HepG2 (cell line): Measurements from ENCODE around the gene EOMES. TPM values are rescaled to one million over a fixed set of nuclear protein-coding genes. Genes with fewer than 3 reads are reported as not detected.
A peak's percentile ranks its signal among the peaks of the same experiment; 100 is the strongest.

ENCODE experiments used
- ESRRA ChIP-seq: sonication (generic); formaldehyde crosslinking; IDR thresholded peaks from 2 replicates; pipeline ENCODE4 v1.5.1; 2020; ENCODE audit warnings: mild to moderate bottlenecking, low read depth, missing genetic modification reagents
- FOXK2 ChIP-seq: fragments of 450-650 bp; IDR thresholded peaks from 2 replicates; pipeline ENCODE4 v1.6.1; 2016
- GFI1 ChIP-seq: sonication (generic); formaldehyde crosslinking; IDR thresholded peaks from 2 replicates; pipeline ENCODE4 v1.5.0; 2020; ENCODE audit warnings: missing genetic modification reagents, mild to moderate bottlenecking, borderline replicate concordance
- IRX3 ChIP-seq: sonication (generic); formaldehyde crosslinking; IDR thresholded peaks from 2 replicates; pipeline ENCODE4 v1.8.1; 2023; ENCODE audit warnings: mild to moderate bottlenecking, low read depth, missing genetic modification reagents, borderline replicate concordance
- RORA ChIP-seq: sonication (generic); formaldehyde crosslinking; IDR thresholded peaks from 2 replicates; pipeline ENCODE4 v1.5.0; 2020; ENCODE audit warnings: mild to moderate bottlenecking, missing genetic modification reagents, moderate library complexity
- RXRB ChIP-seq: IDR thresholded peaks from 2 replicates; pipeline ENCODE4 v1.6.1; 2016; ENCODE audit warnings: borderline replicate concordance, missing genetic modification reagents, missing compliant biosample characterization
- SNAI1 ChIP-seq: sonication (generic); formaldehyde crosslinking; IDR thresholded peaks from 2 replicates; pipeline ENCODE4 v1.5.0; 2020; ENCODE audit warnings: mild to moderate bottlenecking, missing genetic modification reagents, borderline replicate concordance
- SOX5 ChIP-seq: IDR thresholded peaks from 2 replicates; pipeline ENCODE4 v1.6.1; 2016; ENCODE audit warnings: borderline replicate concordance
- TRIM24 ChIP-seq: sonication (generic); formaldehyde crosslinking; IDR thresholded peaks from 2 replicates; pipeline ENCODE4 v1.8.0; 2022; ENCODE audit warnings: mild to moderate bottlenecking, missing genetic modification reagents
- ZBTB20 ChIP-seq: sonication (generic); formaldehyde crosslinking; IDR thresholded peaks from 2 replicates; pipeline ENCODE4 v1.8.1; 2023; ENCODE audit warnings: missing genetic modification reagents, low read depth, mild to moderate bottlenecking, borderline replicate concordance
- ZFP36L1 ChIP-seq: sonication (generic); formaldehyde crosslinking; IDR thresholded peaks from 2 replicates; pipeline ENCODE4 v1.8.0; 2022; ENCODE audit warnings: mild to moderate bottlenecking, missing genetic modification reagents, moderate library complexity
- ZFYVE20 ChIP-seq: sonication (generic); formaldehyde crosslinking; IDR thresholded peaks from 2 replicates; pipeline ENCODE4 v1.8.0; 2023; ENCODE audit warnings: low read depth, mild to moderate bottlenecking, moderate library complexity, missing genetic modification reagents, borderline replicate concordance
- ZMYM2 ChIP-seq: sonication (generic); formaldehyde crosslinking; IDR thresholded peaks from 2 replicates; pipeline ENCODE4 v1.8.0; 2022; ENCODE audit warnings: mild to moderate bottlenecking, missing genetic modification reagents
- ZNF224 ChIP-seq: sonication (generic); formaldehyde crosslinking; IDR thresholded peaks from 2 replicates; pipeline ENCODE4 v1.5.0; 2020; ENCODE audit warnings: mild to moderate bottlenecking, missing genetic modification reagents
- ZNF235 ChIP-seq: sonication (generic); formaldehyde crosslinking; IDR thresholded peaks from 2 replicates; pipeline ENCODE4 v1.8.1; 2023; ENCODE audit warnings: mild to moderate bottlenecking, missing genetic modification reagents, borderline replicate concordance
- polyA plus RNA-seq, 8 experiments: library from polyadenylated mRNA; depleted of rRNA in 3 of 8; stranded (reverse) in 7 of 8; unstranded in 1 of 8; fragments of >200 nt; fragmentation: Illumina TruSeq in 4 of 8; extraction: Trizol in 4 of 8; gene quantifications; 2 replicates each; pipeline versions ENCODE4 v1.2.1 to v1.2.3, GENCODE V29; 2011 to 2016; ENCODE audit warnings: low read depth in 4 of 8, missing spikeins in 1 of 8, mixed read lengths in 1 of 8; ENCODE audit not compliant: insufficient read depth in 1 of 8
- total RNA-seq, 5 experiments: library from RNA; depleted of rRNA; stranded (reverse); fragments of >200 nt; fragmentation: Illumina TruSeq; extraction: Trizol; gene quantifications; 2 replicates each; pipeline ENCODE4 v1.2.3, GENCODE V29; 2016; ENCODE audit warnings: low read depth in 1 of 5
- TF ChIP-seq, protein P1 (sequence below): sonication (generic); formaldehyde crosslinking; IDR thresholded peaks from 2 replicates; pipeline ENCODE4 v1.5.0; 2020; ENCODE audit warnings: mild to moderate bottlenecking, missing genetic modification reagents
- TF ChIP-seq, protein P2 (sequence below): IDR thresholded peaks from 2 replicates; pipeline ENCODE4 v1.6.1; 2012; ENCODE audit warnings: inconsistent platforms
- TF ChIP-seq, protein P3 (sequence below), 2 experiments: IDR thresholded peaks; 2 replicates each; pipeline ENCODE4 v1.6.1; 2011 to 2012; ENCODE audit warnings: low read length in 2 of 2, borderline replicate concordance in 1 of 2, low read depth in 1 of 2, mild to moderate bottlenecking in 1 of 2, moderate library complexity in 1 of 2
- TF ChIP-seq, protein P4 (sequence below): sonication (generic); formaldehyde crosslinking; IDR thresholded peaks from 2 replicates; pipeline ENCODE4 v1.8.1; 2023; ENCODE audit warnings: mild to moderate bottlenecking, moderate library complexity, missing genetic modification reagents
- TF ChIP-seq, protein P5 (sequence below): sonication (generic); formaldehyde crosslinking; IDR thresholded peaks from 2 replicates; pipeline ENCODE4 v1.4.0; 2020; ENCODE audit warnings: missing genetic modification reagents, borderline replicate concordance

EOMES gene
- total and polyA plus RNA-seq, 2 of the 13 experiments (the other 11 are each of a cell fraction or from before 2014, with no cell fraction given): 0.11 to 0.12 TPM

DNA sequence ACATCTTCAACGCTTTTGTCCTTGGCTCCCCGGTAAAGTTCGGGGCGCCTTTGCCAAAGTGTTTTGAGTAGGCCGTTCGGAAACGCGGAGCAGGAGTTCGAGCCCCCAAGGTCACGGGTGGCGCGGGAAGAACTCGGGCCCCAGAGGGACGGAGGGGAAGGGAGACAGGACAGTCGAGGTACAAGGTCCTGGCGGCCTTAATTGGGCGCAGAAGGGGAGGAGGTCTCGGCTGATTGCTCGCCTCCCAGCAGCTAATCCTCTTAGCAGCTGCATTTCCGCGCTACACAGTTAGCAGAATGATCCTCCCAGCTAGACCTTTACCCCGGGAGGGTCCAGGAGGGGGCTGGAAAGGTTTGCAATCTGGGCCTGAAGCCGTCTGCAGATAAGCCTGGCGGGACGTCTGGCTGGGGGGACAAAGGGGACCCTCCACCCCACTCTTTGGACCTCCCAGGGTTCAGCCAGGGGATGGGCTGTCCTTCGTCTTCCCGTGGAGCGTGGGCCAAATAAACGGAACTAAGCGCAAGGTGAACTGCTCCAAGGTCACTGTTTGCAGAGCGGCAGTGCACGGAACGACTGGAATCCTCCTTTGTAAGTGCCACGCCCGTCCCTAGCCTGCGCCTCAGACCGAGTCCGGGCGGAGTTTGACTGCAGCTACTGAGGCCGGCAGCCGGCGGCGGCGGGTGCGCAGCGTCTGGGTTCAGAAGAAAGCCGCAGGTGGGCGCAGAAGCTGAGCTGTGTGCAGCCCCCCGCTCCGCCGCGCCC lies 7.2 kb downstream of the EOMES start (continued):
- TF ChIP-seq, protein P1, sequence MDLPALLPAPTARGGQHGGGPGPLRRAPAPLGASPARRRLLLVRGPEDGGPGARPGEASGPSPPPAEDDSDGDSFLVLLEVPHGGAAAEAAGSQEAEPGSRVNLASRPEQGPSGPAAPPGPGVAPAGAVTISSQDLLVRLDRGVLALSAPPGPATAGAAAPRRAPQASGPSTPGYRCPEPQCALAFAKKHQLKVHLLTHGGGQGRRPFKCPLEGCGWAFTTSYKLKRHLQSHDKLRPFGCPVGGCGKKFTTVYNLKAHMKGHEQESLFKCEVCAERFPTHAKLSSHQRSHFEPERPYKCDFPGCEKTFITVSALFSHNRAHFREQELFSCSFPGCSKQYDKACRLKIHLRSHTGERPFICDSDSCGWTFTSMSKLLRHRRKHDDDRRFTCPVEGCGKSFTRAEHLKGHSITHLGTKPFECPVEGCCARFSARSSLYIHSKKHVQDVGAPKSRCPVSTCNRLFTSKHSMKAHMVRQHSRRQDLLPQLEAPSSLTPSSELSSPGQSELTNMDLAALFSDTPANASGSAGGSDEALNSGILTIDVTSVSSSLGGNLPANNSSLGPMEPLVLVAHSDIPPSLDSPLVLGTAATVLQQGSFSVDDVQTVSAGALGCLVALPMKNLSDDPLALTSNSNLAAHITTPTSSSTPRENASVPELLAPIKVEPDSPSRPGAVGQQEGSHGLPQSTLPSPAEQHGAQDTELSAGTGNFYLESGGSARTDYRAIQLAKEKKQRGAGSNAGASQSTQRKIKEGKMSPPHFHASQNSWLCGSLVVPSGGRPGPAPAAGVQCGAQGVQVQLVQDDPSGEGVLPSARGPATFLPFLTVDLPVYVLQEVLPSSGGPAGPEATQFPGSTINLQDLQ (CRISPR knock-in tag): no peak
- TF ChIP-seq, protein P2, sequence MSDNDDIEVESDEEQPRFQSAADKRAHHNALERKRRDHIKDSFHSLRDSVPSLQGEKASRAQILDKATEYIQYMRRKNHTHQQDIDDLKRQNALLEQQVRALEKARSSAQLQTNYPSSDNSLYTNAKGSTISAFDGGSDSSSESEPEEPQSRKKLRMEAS: no peak
- no peak for TF ChIP-seq RORA
- TF ChIP-seq ZFYVE20 (CRISPR knock-in tag): no peak
- TF ChIP-seq, protein P3, sequence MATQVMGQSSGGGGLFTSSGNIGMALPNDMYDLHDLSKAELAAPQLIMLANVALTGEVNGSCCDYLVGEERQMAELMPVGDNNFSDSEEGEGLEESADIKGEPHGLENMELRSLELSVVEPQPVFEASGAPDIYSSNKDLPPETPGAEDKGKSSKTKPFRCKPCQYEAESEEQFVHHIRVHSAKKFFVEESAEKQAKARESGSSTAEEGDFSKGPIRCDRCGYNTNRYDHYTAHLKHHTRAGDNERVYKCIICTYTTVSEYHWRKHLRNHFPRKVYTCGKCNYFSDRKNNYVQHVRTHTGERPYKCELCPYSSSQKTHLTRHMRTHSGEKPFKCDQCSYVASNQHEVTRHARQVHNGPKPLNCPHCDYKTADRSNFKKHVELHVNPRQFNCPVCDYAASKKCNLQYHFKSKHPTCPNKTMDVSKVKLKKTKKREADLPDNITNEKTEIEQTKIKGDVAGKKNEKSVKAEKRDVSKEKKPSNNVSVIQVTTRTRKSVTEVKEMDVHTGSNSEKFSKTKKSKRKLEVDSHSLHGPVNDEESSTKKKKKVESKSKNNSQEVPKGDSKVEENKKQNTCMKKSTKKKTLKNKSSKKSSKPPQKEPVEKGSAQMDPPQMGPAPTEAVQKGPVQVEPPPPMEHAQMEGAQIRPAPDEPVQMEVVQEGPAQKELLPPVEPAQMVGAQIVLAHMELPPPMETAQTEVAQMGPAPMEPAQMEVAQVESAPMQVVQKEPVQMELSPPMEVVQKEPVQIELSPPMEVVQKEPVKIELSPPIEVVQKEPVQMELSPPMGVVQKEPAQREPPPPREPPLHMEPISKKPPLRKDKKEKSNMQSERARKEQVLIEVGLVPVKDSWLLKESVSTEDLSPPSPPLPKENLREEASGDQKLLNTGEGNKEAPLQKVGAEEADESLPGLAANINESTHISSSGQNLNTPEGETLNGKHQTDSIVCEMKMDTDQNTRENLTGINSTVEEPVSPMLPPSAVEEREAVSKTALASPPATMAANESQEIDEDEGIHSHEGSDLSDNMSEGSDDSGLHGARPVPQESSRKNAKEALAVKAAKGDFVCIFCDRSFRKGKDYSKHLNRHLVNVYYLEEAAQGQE (IDR thresholded peaks at IDR 0.05; ENCODE audit: borderline replicate concordance in 1 of 2, low read depth in 1 of 2, low read length in 2 of 2): no peak
- no peak for TF ChIP-seq ZNF235 (CRISPR knock-in tag)
- TF ChIP-seq, protein P4, sequence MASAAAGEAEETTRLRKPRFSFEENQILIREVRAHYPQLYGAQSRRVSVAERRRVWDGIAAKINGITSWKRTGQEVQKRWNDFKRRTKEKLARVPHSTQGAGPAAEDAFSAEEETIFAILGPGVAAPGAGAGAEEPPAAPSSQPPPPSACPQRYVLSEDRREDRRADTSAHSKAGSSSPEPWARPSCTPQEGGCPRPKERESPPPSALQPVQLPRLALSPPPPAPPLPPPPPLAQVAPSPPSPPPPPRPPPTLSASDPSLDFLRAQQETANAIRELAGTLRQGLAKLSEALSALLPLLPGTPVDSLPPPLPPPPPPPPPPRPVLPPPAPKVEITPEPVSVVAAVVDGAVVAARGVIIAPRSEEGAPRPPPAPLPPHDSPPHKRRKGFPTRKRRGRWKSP: no peak
- no peak for TF ChIP-seq IRX3 (CRISPR knock-in tag)
- TF ChIP-seq ESRRA (CRISPR knock-in tag): 0 out of 2 replicates have a peak, but pooled peaks have one; percentile 21
- TF ChIP-seq ZBTB20 (CRISPR knock-in tag): no peak
- no peak for TF ChIP-seq FOXK2
- no peak for TF ChIP-seq SNAI1 (CRISPR knock-in tag)
- no peak for TF ChIP-seq GFI1 (CRISPR knock-in tag)
- no peak for TF ChIP-seq ZFP36L1 (CRISPR knock-in tag)
- TF ChIP-seq ZMYM2 (CRISPR knock-in tag): no peak
- no peak for TF ChIP-seq SOX5 (CRISPR knock-in tag)
- TF ChIP-seq RXRB (CRISPR knock-in tag): no peak
- no peak for TF ChIP-seq ZNF224 (CRISPR knock-in tag)
- TF ChIP-seq, protein P5, sequence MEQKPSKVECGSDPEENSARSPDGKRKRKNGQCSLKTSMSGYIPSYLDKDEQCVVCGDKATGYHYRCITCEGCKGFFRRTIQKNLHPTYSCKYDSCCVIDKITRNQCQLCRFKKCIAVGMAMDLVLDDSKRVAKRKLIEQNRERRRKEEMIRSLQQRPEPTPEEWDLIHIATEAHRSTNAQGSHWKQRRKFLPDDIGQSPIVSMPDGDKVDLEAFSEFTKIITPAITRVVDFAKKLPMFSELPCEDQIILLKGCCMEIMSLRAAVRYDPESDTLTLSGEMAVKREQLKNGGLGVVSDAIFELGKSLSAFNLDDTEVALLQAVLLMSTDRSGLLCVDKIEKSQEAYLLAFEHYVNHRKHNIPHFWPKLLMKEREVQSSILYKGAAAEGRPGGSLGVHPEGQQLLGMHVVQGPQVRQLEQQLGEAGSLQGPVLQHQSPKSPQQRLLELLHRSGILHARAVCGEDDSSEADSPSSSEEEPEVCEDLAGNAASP (CRISPR knock-in tag): no peak
- no peak for TF ChIP-seq TRIM24 (CRISPR knock-in tag)
